NCI-H2227 treated with DMSO at 0.1 percent for 48 hours (cell line): ENCODE results near the gene MACROD2.

Experiments
- DNase-seq: peaks from one replicate; lab custom pipeline; 2025; lab: John Stamatoyannopoulos, UW

MACROD2 gene

DNA sequence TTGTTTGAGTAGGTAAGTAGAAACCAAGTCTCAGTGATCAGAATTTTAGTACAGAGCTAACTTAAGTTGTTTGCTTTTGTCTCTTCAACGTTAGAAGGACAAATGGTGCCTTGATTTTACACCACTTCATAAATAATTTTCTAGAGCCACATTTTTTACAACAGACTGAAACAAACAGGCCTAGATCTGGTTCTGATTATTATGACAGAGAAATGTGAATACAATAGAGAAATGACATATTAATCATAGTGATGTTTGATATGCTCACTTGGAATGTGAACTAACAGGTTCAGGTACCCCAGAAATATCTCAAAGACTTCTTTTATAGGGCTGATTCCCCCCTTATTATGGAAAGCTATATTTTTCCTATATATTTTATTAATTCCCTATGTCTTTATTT is 1817.4 kb downstream of the MACROD2 start:
- DNase-seq, result no peak

- DNase-seq, result no peak
Measured at GRCh38 chr20:15814360-15814759, 1819.0 kb downstream of the MACROD2 start.

DNA sequence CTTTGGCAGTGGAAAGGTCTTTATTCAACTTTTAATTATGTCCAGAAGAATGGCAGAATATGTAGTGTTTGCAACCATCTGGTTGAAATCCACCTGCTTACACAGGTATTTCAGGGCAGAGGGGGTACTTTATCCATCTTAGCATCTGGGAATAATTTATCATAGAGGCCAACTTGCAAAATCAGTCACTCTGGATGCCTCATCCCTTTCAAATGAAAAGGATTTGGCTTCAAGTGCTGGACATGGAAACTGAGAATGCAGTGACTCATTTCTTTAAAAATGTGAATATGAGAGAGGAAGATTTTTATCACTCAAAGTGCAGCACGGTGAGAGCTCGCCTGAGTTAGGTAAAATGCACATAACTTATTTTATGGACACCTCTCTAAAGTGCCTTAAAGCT is 1819.6 kb downstream of the MACROD2 start:
- DNase-seq, result no peak

GRCh38 chr20:15817351-15817750 is 1822.0 kb downstream of the MACROD2 start:
- DNase-seq, result no peak

GRCh38 chr20:15818651-15819071 is 1823.3 kb downstream of the MACROD2 start:
- no peak for DNase-seq

- DNase-seq, result no peak
Measured at GRCh38 chr20:15823718-15824117, 1828.4 kb downstream of the MACROD2 start.

GRCh38 chr20:15827628-15828027 is 1832.3 kb downstream of the MACROD2 start:
- DNase-seq, result no peak

DNA sequence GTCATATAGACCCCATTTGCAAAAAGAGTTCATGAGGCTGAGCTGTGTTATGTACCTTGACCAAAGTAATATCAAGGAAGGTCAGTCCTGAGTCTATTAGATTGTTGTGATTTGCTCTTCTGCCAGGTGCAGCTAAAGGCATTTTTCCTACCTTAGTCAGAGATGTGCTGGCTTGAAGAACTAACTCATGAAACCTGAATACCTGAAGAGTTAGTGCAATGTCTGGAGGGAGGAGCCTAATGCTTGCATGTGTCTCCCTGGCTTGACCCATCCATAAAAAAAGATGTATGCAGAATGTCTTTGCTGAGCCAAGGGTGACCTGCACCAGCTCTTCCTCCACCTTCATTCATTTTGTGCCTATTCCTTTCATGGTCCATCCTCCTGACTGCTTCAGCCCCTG is 1835.9 kb downstream of the MACROD2 start:
- no peak for DNase-seq

- no peak for DNase-seq
Measured at GRCh38 chr20:15832512-15832911, 1837.2 kb downstream of the MACROD2 start.

GRCh38 chr20:15834857-15835256 is 1839.5 kb downstream of the MACROD2 start:
- DNase-seq, result peak; percentile 26

GRCh38 chr20:15835811-15836210 is 1840.5 kb downstream of the MACROD2 start:
- DNase-seq, result no peak

DNA sequence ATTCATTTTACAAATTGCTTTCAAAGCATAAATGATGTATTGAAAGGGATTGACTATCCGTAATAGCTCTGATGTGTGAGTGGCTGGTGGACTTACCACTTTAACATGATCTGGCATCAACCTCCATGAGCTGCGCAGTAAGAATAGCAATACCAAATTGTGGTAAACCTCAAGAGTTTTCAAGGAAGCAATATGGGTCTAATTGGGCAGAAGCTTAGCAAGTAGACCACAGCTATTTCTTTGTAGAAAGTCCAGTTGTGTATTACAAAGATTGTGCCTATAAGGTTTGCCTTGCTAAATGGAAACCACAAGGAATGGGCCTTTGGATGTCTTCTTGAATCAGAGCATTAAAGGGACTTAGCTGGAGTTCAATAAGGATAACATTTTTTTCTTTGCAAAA is 1841.3 kb downstream of the MACROD2 start:
- no peak for DNase-seq

DNA sequence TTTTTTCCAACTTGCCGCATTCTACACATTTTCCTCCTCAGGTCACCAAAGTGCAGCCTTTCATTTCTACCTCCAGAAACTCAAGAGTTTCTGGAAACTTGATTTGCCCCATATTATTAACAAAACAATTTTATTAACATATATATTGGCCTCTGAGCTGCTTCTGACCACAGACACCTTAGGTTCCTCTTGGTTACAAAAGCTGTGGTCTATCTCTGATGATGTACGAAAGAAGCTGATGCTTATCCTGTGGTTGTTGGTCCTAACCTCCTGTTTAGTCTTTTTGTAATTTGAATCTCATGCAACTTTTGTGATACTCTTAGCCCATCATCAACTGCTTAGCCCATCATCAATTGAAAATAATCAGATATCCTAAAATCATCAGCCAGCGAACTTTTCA is 1842.2 kb downstream of the MACROD2 start:
- no peak for DNase-seq

DNA sequence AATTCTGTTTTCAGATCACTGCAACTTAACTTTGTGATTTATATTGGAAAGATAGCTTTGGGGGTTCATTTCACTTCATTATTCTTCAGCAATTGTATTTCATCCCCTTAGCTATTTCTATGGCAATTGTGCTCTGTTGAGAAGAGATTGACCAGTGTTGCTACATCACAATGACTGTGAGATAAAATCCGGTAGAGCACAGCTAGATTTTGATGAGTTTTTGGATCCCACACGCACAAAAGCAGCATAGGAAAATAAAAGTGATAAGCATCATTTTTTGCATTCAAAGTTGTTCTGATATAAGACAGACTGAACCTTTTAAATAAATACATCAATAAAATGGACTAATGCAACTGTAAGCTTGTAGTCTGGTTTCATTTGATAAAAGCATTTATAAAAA is 1843.2 kb downstream of the MACROD2 start:
- no peak for DNase-seq

GRCh38 chr20:15840636-15841301 is 1845.5 kb downstream of the MACROD2 start:
- DNase-seq, result no peak

DNA sequence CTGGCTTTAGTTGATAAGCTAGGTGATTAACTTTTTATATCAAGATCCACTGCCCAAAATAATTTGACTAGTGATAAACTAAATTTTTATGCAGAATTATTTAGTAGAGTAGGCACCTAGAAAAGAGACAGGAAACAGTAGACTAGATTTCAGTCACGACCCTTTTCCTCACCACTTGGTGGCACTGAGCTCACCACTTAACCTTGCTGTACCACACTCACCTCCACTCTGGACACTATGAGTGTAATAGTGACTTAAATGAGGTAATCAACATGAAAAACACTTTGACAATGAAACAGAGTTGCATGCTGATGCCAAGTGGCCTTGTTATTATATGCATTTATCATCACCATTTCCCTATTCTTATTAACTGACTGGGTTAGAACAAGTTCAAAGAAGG is 1847.6 kb downstream of the MACROD2 start:
- no peak for DNase-seq

- DNase-seq, result no peak
Measured at GRCh38 chr20:15843777-15844176, 1848.5 kb downstream of the MACROD2 start.

DNA sequence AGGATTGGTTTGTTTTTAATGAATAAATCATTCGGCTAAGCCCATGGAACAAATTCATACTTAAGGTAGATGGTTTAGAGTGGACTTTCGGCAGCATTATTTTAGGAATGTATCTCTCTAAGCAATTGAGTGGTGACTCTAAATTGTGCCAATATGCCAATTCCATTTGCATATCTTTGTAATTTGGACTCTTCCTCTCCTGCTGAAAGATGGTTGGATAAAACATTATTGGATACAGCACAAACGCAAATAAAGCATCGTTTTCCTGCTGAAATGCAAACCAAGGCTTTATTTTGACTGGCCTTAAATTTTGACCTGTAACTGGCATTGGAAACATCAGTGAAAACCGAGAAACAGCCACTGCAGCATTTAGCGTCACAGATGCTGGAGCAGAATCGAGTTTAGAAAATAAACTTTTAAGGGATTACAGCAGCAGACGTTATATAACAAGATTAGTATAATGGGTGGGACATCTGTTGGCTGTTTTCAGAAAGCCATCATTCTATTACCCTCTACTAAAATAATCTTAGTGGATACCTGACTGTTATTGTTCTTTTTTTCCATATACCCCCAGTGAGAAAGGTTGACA is 1852.0 kb downstream of the MACROD2 start:
- no peak for DNase-seq

DNA sequence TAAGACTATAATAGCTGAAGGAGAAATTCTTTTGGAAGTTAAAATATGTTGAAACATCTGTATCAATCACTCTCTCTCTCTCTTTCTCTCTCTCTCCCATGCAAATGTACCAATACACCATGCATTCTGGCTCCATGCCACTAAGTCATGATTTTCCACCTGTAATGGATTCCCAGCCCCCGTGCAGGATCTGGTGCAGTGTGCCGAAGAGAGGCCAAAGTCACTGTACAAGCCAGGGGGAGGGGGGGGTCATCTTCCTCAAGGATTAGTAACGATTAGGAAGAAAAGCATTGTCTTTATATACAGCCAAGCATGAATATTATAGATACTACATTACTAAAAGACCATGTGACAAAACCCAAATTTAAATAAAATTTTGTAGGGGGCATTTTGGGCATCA is 1852.8 kb downstream of the MACROD2 start:
- DNase-seq, result no peak

DNA sequence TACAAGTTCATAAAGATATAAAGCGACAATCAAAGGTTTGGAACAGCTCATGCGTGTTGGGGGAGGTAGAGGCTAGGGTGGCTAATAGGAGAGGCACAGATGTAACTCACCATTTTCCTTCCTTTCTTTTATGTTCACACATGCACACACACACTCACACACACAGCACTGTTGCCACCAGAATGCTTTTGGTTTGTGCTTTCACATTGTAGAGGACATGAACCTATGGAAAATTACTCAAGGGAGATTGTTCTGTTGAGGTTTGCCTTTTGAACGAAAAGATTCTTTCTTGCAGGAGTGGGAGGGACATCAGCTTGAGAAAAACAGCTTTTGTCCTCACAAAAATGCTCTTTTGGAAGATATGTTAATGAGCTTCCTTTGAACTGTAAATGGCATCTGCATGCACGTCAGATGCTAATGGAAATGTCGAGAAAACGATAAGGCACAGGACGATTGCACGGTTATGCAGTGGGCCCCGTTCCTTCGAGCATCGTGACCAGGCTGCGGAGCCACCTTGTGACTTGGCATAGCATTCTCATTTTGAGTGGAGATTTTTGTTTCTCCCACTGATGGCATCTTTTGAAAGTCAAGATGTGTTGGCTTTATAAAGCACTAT is 1853.8 kb downstream of the MACROD2 start:
- DNase-seq, result no peak

DNA sequence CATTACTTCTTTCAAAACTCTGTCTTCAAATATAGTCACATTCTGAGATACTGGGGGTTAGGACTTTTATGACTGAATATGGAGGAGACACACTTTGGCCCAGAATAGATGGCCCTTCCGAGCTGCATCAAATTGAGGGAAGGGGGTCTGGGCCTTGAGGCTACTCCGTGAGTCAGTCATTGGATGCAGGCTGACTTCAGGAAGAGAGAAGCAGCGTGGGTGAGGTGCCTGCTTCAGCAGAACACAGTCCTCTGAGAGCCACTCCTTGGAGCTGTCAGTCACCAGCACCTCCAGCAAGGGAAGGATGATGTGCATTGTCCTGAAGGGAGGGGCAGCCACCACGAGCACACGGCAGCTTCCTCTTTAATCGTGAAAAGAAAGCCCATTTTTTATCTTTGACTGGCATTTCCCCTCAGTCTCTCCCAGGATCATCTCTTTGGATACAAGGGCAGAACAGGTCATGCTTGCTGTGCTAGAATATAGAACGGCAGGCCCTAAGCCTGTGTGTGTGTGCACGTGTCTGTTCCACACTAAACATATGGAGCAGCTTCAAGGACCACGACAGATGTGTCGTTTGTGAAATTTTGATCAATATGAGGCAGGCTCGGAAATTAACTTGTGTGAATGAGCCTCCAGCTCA is 1856.4 kb downstream of the MACROD2 start:
- DNase-seq, result no peak

DNA sequence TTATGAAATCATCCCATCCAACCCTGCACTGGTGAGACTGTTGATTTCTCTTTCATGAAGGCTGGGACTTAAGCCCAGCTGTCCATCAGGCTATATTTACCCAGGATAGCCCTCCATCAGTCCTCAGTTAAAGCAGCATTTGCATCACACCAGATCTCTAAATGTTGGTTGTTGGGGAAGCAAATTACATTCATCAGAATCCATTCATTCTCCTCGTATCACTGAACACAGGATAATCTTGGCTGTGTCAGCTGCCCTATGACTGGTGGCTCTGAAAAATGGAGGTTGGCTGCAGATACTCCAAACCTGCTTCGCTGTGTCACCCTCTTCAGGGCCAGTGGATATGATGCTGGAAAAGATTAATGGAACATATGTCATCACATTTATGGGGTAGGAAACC is 1859.6 kb downstream of the MACROD2 start:
- DNase-seq, result no peak

GRCh38 chr20:15857173-15857784 is 1862.0 kb downstream of the MACROD2 start:
- DNase-seq, result no peak
